ENCODE data around the gene DPYSL4.

The DPYSL4 gene

DNA sequence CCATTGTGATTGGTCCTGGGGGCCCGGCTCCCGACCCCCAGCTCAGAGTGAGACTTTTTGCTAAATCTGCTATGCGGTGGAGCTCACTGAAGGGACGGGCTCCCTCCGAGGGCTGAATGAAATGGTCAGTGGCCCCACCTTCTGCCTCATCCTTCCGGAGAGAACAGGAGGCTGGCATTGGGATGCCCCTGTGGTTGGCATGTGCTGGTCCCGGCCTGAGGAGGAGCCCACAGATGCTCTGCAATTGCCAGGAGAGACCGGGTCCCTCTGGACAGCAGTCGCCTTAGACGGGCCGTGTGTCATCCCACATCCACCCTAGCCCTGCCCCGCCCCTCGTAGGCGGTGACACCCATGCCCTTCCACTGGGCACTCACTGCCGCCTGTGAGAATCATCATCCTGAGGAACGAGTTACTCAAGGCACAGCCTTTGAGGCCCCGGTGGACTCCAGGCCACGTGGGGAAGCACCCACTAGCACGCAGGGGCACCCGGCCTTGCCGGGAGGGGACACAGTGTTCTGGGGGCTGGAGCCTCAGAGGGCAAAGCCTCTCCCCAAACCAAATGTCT lies 21.2 kb upstream of the DPYSL4 start:
- peaks cover 3% of the 10 kb centered on the region for H3K4me1 ChIP-seq (ENCODE audit: control insufficient read depth, insufficient read depth, low read length)

DNA sequence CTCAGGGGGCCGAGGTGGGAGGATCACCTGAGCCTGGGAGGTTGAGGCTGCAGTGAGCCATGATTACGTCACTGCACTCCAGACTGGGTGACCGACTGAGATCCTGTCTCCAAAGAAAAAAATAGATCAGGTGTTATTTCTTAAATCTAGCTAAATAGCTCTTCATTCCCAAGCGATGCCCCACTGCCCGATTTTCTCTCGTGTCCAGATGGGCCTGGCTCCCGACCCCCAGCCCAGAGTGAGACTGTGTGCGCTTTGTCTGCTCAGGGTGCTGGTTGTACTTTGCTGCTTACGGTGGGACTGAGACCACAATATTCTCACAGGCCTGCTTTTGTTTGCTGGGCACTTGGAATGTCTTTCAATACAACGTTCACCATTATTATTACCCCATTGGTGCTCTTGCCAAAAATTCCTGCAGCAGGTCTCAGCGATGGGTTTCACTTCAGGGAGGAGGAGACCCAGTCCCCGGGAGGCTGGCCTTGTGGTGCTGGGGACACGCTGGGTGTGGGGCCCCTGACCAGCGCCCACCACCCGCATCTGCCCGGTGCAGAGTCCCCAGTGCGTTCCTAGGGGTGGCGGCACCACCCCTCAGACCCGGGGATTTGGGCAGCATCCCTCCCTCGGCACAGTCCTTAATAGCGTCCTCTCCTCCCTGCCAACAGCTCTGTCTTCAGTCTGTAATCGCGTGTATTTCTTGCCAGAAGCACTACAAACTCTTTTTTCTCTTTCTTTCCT lies 20.4 kb upstream of the DPYSL4 start:
- Histone ChIP-seq H3K27ac (ENCODE audit: low read length) (no peak overlapping the region), H3K4me3 (ENCODE audit: low read length in 2 of 2) (no peak overlapping the region), H3K27me3 (ENCODE audit: control insufficient read depth in 1 of 2, insufficient read depth in 2 of 2, low read length in 2 of 2) (peaks cover 0 to 4% of the 10 kb centered on the region in 2 donors), H3K9ac (ENCODE audit: low read length in 2 of 2) (no peak overlapping the region), H3K36me3 (ENCODE audit: control insufficient read depth in 2 of 2, insufficient read depth in 2 of 2, low read length in 2 of 2) (no peaks in the 10 kb centered on the region), H3K4me1 (ENCODE audit: control insufficient read depth, insufficient read depth, low read length) (peaks cover 3% of the 10 kb centered on the region), H3K9me3 (ENCODE audit: control insufficient read depth in 2 of 2, low read length in 2 of 2) (no peaks in the 10 kb centered on the region)

More for the DNA sequence above, 21.2 kb upstream of the DPYSL4 start:
- Histone ChIP-seq H3K4me3 (ENCODE audit: low read length in 2 of 2) (no peak overlapping the region), H3K9me3 (ENCODE audit: control insufficient read depth in 2 of 2, low read length in 2 of 2) (no peaks in the 10 kb centered on the region), H3K9ac (ENCODE audit: low read length in 2 of 2) (no peak overlapping the region), H3K36me3 (ENCODE audit: control insufficient read depth in 2 of 2, insufficient read depth in 2 of 2, low read length in 2 of 2) (no peaks in the 10 kb centered on the region), H3K27me3 (ENCODE audit: control insufficient read depth in 1 of 2, insufficient read depth in 2 of 2, low read length in 2 of 2) (peaks cover 0 to 4% of the 10 kb centered on the region in 2 donors), H3K27ac (ENCODE audit: low read length) (no peak overlapping the region)

DNA sequence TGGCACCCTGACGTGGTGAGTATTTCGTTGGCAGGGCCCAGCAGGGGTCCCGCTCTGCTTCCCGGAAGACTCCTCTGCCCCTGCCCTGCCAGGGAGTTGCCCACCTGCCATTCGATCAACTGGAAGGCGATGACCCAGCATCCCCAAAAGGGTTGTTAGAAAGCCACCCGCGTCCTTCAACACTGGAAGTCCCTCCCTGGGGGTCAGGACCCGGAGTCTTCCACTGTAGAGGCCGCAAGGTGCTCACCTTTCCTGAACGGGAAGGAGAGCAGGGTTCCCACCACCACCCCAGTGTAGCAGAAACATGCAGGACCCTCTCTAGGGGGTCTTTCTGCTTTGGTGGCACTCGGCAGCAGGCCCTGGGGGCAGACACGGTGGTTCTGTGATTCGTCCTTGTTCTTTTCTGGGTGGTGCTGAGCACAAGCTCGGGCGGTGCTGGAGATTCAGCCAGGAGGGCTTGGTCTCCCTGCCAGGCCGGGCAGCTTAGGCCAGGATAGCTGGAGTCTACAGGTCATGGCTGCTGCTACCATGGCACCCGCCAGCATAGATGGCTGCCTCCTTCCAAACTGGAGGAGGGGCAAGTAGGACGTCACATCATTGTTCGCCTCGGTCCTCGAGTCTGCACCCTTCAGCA lies 19.6 kb upstream of the DPYSL4 start:
- Histone ChIP-seq H3K27me3 (ENCODE audit: control insufficient read depth in 1 of 2, insufficient read depth in 2 of 2, low read length in 2 of 2) (peaks cover 0 to 4% of the 10 kb centered on the region in 2 donors), H3K4me1 (ENCODE audit: control insufficient read depth, insufficient read depth, low read length) (peaks cover 3% of the 10 kb centered on the region), H3K4me3 (ENCODE audit: low read length in 2 of 2) (no peak overlapping the region), H3K36me3 (ENCODE audit: control insufficient read depth in 2 of 2, insufficient read depth in 2 of 2, low read length in 2 of 2) (no peaks in the 10 kb centered on the region), H3K9me3 (ENCODE audit: control insufficient read depth in 2 of 2, low read length in 2 of 2) (no peaks in the 10 kb centered on the region), H3K27ac (ENCODE audit: low read length) (no peak overlapping the region), H3K9ac (ENCODE audit: low read length in 2 of 2) (no peak overlapping the region)

DNA sequence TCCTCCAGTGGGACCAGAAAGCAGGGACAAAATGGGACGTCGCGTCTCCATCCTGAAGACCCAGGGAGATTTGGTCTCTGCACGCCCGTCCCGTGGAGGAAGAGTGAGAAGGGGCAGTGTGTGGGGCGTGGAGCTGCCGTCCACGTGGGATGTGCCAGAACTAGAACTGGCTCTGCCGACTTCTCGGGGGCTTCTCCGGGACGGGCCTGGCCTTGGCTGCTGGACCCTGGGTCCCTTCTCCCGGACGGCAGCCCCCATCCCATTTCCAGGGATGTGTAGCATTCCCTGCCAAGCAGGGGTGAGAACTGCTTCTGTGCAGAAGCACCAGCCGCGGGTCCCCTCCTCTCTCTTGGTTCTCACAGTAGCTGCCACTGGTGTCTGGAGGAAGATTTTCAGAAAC lies 18.8 kb upstream of the DPYSL4 start:
- Histone ChIP-seq H3K27ac (ENCODE audit: low read length) (no peak overlapping the region), H3K9me3 (ENCODE audit: control insufficient read depth in 2 of 2, low read length in 2 of 2) (no peaks in the 10 kb centered on the region), H3K36me3 (ENCODE audit: control insufficient read depth in 2 of 2, insufficient read depth in 2 of 2, low read length in 2 of 2) (no peaks in the 10 kb centered on the region), H3K4me1 (ENCODE audit: control insufficient read depth, insufficient read depth, low read length) (peaks cover 3% of the 10 kb centered on the region), H3K4me3 (ENCODE audit: low read length in 2 of 2) (no peak overlapping the region), H3K27me3 (ENCODE audit: control insufficient read depth in 1 of 2, insufficient read depth in 2 of 2, low read length in 2 of 2) (peaks cover 0 to 4% of the 10 kb centered on the region in 2 donors), H3K9ac (ENCODE audit: low read length in 2 of 2) (no peak overlapping the region)

DNA sequence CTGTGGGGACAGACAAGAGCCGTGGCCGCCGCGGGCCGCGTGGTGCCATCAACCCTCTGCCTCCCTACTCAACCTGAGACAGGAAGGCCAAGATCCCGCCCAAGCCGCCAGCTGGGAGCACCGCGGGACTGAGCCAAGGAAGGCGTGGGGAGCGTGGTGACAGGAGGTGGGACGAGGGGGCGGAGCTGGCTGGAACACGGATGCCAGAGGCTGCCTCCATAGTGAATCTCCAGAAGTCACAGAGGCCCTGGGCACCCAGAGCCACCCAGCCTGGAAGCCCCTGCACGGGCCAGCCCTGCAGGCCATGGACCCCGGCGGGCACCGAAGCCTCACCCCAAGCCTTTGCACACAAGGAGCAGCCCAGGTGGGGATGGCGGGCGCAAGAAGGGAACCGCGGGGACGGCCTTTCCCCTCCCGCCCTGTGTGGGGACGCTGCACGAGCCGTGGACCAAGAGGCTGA lies 18.1 kb upstream of the DPYSL4 start:
- Histone ChIP-seq H3K36me3 (ENCODE audit: control insufficient read depth in 2 of 2, insufficient read depth in 2 of 2, low read length in 2 of 2) (no peaks in the 10 kb centered on the region), H3K27ac (ENCODE audit: low read length) (no peak overlapping the region), H3K4me1 (ENCODE audit: control insufficient read depth, insufficient read depth, low read length) (peaks cover 1% of the 10 kb centered on the region), H3K9me3 (ENCODE audit: control insufficient read depth in 2 of 2, low read length in 2 of 2) (no peaks in the 10 kb centered on the region), H3K9ac (ENCODE audit: low read length in 2 of 2) (no peak overlapping the region), H3K4me3 (ENCODE audit: low read length in 2 of 2) (no peak overlapping the region), H3K27me3 (ENCODE audit: control insufficient read depth in 1 of 2, insufficient read depth in 2 of 2, low read length in 2 of 2) (peaks cover 0 to 4% of the 10 kb centered on the region in 2 donors)

DNA sequence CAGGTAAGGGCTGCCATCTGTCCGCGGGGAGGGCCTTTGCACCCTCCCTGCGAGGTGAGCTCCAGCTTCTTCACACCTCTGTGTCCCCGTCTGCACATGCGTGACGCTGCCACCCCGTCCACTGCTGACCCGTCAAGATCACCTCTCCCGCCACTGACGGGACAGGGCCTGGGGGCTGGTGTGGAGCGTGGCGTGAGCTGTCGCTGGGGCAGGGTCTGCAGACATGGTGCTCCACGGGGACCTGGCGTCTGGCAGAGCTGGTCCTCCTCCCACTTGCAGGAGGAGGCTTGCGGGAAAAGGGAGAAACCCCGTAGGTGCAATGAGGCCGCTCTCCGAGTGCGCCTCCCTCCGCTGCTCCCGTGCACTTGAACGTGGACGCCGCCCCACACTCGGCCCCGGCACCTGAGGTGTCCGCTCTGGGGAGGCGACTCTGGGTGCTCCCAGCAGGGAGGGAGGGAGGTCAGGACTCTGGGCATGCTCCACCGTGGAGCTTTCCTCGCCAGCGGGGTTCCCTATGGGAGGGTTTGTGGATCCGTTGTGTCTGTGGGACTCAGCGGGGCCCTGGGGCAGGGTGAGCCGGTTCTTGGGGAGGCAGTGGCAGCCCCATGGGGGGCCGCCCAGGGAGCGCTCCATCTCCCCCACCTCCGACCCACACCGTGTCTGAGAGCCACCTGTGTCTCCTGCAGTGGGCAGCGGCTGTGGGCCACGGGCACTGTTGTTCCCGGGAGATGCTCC lies 17.6 kb upstream of the DPYSL4 start:
- H3K9me3 ChIP-seq (ENCODE audit: control insufficient read depth in 2 of 2, low read length in 2 of 2), result no peaks in the 10 kb centered on the region
- no peak overlapping the region for H3K4me3 ChIP-seq (ENCODE audit: low read length in 2 of 2)
- H3K4me1 ChIP-seq (ENCODE audit: control insufficient read depth, insufficient read depth, low read length), result no peaks in the 10 kb centered on the region
- no peaks in the 10 kb centered on the region for H3K36me3 ChIP-seq (ENCODE audit: control insufficient read depth in 2 of 2, insufficient read depth in 2 of 2, low read length in 2 of 2)
- H3K27ac ChIP-seq (ENCODE audit: low read length), result no peak overlapping the region
- H3K9ac ChIP-seq (ENCODE audit: low read length in 2 of 2), result no peak overlapping the region
- H3K27me3 ChIP-seq (ENCODE audit: control insufficient read depth in 1 of 2, insufficient read depth in 2 of 2, low read length in 2 of 2), result peaks cover 0 to 4% of the 10 kb centered on the region in 2 donors

DNA sequence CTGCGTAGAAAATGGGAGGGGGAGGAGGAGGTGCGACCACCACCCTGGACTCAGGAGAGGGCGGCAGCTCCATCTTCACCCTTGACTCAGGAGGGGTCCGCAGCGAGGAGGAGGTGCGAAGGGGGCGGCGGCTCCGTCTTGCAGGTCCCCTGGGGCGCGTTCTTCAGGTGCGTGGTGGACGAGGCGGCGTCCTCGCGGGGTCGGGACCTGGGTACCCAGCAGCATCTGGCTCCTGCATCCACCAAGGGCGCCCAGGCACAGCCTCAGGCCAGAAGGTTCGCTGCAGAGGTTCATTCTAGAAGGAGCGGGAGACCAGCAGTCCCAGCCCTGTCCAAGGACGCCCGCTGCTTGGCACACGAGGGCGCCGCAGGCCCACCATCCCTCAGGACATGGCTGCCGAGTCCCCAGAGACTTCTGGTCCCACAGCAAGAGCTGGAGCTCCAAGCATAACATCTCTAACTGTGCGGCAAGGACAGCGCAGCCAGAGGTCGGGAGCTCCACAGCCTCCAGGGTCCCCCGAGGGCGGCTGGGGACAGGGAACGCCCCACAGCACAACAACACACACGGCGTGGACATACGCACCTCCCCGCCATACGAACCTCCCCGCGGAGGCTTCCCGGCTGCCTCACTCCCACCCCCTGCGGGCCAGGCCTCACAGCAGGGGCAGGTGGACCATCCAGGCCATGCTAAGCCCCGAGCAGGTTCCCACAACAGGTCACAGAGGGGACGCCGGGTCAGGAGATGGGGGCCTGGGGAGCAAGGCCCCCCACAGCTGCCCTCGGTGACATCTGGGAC lies 16.8 kb upstream of the DPYSL4 start:
- no peaks in the 10 kb centered on the region for H3K4me1 ChIP-seq (ENCODE audit: control insufficient read depth, insufficient read depth, low read length)
- H3K36me3 ChIP-seq (ENCODE audit: control insufficient read depth in 2 of 2, insufficient read depth in 2 of 2, low read length in 2 of 2), result no peaks in the 10 kb centered on the region
- H3K27ac ChIP-seq (ENCODE audit: low read length), result no peak overlapping the region
- H3K4me3 ChIP-seq (ENCODE audit: low read length in 2 of 2), result no peak overlapping the region
- no peak overlapping the region for H3K9ac ChIP-seq (ENCODE audit: low read length in 2 of 2)
- peaks cover under 1 to 4% of the 10 kb centered on the region in 2 donors for H3K27me3 ChIP-seq (ENCODE audit: control insufficient read depth in 1 of 2, insufficient read depth in 2 of 2, low read length in 2 of 2)
- H3K9me3 ChIP-seq (ENCODE audit: control insufficient read depth in 2 of 2, low read length in 2 of 2), result no peaks in the 10 kb centered on the region

DNA sequence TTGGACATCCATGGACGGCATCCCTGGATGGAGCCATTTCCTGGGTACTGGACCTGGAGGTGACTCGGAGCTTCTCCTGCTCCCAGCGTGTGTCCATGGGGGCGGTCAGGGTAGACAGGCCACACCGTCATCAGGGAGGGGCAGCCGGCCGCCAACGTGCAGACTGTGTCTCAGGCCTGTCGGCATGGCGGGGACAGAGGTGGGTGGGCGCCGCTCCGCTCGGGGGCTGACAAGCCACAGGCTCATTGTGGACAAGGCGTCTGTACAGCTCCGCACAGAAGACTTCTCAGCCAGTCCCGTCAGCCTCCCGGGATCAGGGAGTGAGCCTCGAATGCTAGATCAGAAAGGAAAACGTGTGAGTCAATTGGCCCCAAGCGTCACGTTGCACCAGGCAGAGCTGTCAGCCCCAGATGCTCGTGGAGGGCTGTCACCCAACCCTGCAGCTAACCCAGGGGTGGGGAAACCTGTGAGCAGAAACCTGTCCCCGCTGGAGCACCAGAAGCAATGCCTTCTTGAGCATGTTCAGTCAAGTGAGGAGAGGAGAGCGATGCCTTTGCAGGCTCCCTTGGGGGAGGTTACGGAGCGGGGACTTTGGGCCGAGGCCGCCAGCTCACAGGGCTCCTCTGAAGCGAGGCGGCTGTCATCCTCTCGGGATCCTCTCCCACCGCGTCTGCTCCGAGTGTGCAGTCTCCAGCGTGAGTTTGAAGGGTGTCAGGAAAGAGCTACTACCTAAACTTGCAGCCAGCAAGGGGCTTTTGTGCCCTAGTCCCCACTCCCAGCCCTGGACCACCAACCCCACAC lies 16.0 kb upstream of the DPYSL4 start:
- H3K4me1 ChIP-seq (ENCODE audit: control insufficient read depth, insufficient read depth, low read length), result no peaks in the 10 kb centered on the region
- H3K9ac ChIP-seq (ENCODE audit: low read length in 2 of 2), result no peak overlapping the region
- H3K4me3 ChIP-seq (ENCODE audit: low read length in 2 of 2), result no peak overlapping the region
- no peak overlapping the region for H3K27ac ChIP-seq (ENCODE audit: low read length)
- H3K36me3 ChIP-seq (ENCODE audit: control insufficient read depth in 2 of 2, insufficient read depth in 2 of 2, low read length in 2 of 2), result no peaks in the 10 kb centered on the region
- no peaks in the 10 kb centered on the region for H3K9me3 ChIP-seq (ENCODE audit: control insufficient read depth in 2 of 2, low read length in 2 of 2)
- peaks cover 2 to 5% of the 10 kb centered on the region in 2 donors for H3K27me3 ChIP-seq (ENCODE audit: control insufficient read depth in 1 of 2, insufficient read depth in 2 of 2, low read length in 2 of 2)

DNA sequence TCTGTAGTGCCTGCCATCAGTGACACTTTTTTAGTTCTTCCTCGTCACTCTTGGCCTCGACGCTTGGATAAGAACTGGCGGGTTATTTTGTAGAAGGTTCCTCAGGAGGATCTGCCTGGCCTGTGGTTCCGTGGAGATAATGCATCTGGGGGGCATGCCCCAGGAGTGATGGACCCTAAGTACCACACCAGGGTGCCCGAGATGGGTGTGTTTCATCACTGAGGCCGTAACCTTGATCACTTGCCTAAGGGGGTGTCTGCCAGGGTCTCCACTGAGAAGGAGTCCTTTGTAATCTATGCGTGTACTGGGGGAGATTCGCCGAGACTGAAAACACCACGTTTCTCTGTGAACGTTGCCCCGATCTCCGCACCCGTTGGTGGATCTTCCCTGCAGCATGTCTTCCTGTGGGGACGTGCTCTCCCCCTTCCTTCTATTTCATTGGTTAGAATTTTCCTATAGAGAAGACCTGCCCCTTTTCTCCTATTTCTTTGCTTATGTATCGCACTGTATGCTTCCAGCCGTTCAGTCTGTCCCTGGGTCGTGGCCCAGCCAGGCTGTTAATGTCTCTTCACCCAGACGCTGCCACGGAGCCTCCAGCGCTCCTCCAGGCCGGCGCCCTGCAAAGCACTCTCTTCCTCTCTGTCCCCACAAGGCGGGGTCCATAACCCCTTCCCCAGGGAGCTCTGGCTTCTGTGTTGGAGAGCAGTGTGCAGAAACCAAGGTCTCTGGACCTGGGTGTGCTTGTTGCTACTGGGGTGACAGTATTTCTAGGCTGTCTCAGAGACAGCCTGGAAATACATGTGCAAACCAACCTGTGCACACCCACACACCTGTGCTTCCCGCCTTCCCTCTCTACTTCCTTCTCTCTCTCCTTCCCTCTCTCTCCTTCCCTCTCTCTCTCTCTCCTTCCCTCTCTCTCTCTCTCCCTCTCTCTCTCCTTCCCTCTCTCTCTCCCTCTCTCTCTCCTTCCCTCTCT lies 14.4 kb upstream of the DPYSL4 start:
- no peak overlapping the region for H3K27ac ChIP-seq (ENCODE audit: low read length)
- H3K4me1 ChIP-seq (ENCODE audit: control insufficient read depth, insufficient read depth, low read length), result no peaks in the 10 kb centered on the region
- H3K36me3 ChIP-seq (ENCODE audit: control insufficient read depth in 2 of 2, insufficient read depth in 2 of 2, low read length in 2 of 2), result no peaks in the 10 kb centered on the region
- no peak overlapping the region for H3K9ac ChIP-seq (ENCODE audit: low read length in 2 of 2)
- no peaks in the 10 kb centered on the region for H3K9me3 ChIP-seq (ENCODE audit: control insufficient read depth in 2 of 2, low read length in 2 of 2)
- H3K27me3 ChIP-seq (ENCODE audit: control insufficient read depth in 1 of 2, insufficient read depth in 2 of 2, low read length in 2 of 2), result peaks cover 9 to 13% of the 10 kb centered on the region in 2 donors
- H3K4me3 ChIP-seq (ENCODE audit: low read length in 2 of 2), result no peak overlapping the region
